GM12872 (cell line): ENCODE data around the gene JAGN1.
A peak's percentile ranks its signal among the peaks of the same experiment; 100 is the strongest.

Source experiments
- CTCF ChIP-seq: IDR thresholded peaks from 3 replicates; pipeline ENCODE4 v1.5.1; 2011; ENCODE audit warnings: low read depth, mild to moderate bottlenecking, low read length, moderate library complexity; ENCODE audit not compliant: insufficient read depth

JAGN1 gene

GRCh38 chr3:9917820-9918219 is 27.4 kb downstream of the JAGN1 start:
- TF ChIP-seq CTCF: no peak

- TF ChIP-seq CTCF: no peak
These were observed 28.0 kb downstream of the JAGN1 start for GRCh38 chr3:9918261-9919038.

- no peak for TF ChIP-seq CTCF
These were observed 37.7 kb downstream of the JAGN1 start for GRCh38 chr3:9928158-9928557.

- TF ChIP-seq CTCF: peak; percentile 31; the same call in 2 of the 3 replicates
These were observed 40.5 kb downstream of the JAGN1 start for GRCh38 chr3:9930804-9931418.

- TF ChIP-seq CTCF: no peak
These were observed 42.1 kb downstream of the JAGN1 start for GRCh38 chr3:9932535-9932842.

- TF ChIP-seq CTCF: peak; percentile 91
These were observed 42.6 kb downstream of the JAGN1 start for GRCh38 chr3:9932843-9933560.

GRCh38 chr3:9933561-9934234 is 43.3 kb downstream of the JAGN1 start, which contains the start of gene CRELD1:
Gene CRELD1 (plus strand): TSS chr3:9933834. CDS start chr3:9934439, 605 bp downstream.
- TF ChIP-seq CTCF: no peak
